BLaER1 (cell line): ENCODE measurements around the gene NPHP4.

Experiments used
- H3K27ac ChIP-seq: shearing (Covaris generic); formaldehyde crosslinking; 2 replicates; pipeline ENCODE4 v1.8.1; 2022
- H3K27me3 ChIP-seq: shearing (Covaris generic); formaldehyde crosslinking; 2 replicates; pipeline ENCODE4 v1.8.1; 2022
- H3K36me3 ChIP-seq: shearing (Covaris generic); formaldehyde crosslinking; 2 replicates; pipeline ENCODE4 v1.8.1; 2022
- H3K4me1 ChIP-seq: shearing (Covaris generic); formaldehyde crosslinking; 2 replicates; pipeline ENCODE4 v1.8.1; 2022
- H3K4me2 ChIP-seq: shearing (Covaris generic); formaldehyde crosslinking; 2 replicates; pipeline ENCODE4 v1.8.1; 2022
- H3K4me3 ChIP-seq: shearing (Covaris generic); formaldehyde crosslinking; 2 replicates; pipeline ENCODE4 v1.8.1; 2022
- H3K9ac ChIP-seq: shearing (Covaris generic); formaldehyde crosslinking; 2 replicates; pipeline ENCODE4 v1.8.1; 2022
- H3K9me3 ChIP-seq: shearing (Covaris generic); formaldehyde crosslinking; 2 replicates; pipeline ENCODE4 v1.8.1; 2022
- H4K20me1 ChIP-seq: shearing (Covaris generic); formaldehyde crosslinking; 2 replicates; pipeline ENCODE4 v1.8.1; 2022
- Cebpa-rat ChIP-seq: shearing (Covaris generic); IDR thresholded peaks from 2 replicates; pipeline ENCODE4 v1.8.1; 2022

NPHP4 gene

DNA sequence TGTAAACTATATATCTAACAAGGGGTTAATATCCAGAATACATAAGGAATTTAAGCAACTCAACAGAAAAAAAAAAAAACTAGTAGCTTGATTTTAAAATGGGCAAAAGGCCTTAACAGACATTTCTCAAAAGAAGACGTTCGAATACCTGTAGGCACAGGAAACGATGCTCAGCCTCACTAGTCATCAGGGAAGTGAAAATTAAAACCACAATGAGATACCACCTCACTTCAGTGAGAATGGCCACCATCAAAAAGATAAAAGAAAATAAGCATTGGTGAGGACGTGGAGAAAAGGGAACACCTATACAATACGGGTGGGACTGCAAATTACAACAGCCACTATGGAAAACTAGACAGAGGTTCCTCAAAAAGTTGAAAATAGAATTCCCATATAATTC, 37.3 kb downstream of the NPHP4 start:
- Histone ChIP-seq H3K36me3 (peaks cover 83% of the 10 kb centered on the region), H3K9me3 (no peaks in the 10 kb centered on the region), H3K4me3 (no peak overlapping the region), H3K4me2 (no peak overlapping the region), H3K27ac (no peak overlapping the region), H4K20me1 (no peaks in the 10 kb centered on the region), H3K27me3 (no peaks in the 10 kb centered on the region), H3K4me1 (peaks cover 18% of the 10 kb centered on the region), H3K9ac (no peak overlapping the region)
- no peak for TF ChIP-seq Cebpa-rat

DNA sequence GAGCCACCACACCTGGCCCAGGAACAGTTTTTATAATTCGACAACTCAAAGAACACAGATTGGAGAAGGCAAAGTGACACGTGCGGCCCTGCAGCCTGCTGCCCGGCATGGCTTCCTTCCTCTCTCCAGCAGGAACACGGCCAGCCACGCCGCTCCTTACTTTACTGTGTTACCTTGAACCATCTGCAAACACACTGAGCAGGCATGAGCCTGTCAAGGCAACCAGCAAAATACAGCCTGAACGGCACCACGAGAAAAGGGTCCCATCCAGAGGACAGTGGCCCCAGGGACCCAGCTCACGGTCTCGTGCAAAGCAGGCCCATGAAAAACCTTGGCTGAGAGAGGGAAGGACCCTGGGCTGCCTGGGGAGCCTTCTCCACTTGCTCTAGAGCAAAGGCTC, 38.8 kb downstream of the NPHP4 start:
- Histone ChIP-seq H3K9me3 (no peaks in the 10 kb centered on the region), H3K9ac (no peak overlapping the region), H3K4me2 (no peak overlapping the region), H3K36me3 (peaks cover 79% of the 10 kb centered on the region), H3K27me3 (no peaks in the 10 kb centered on the region), H4K20me1 (no peaks in the 10 kb centered on the region), H3K27ac (no peak overlapping the region), H3K4me3 (no peak overlapping the region), H3K4me1 (peaks cover 18% of the 10 kb centered on the region)
- TF ChIP-seq Cebpa-rat: no peak

DNA sequence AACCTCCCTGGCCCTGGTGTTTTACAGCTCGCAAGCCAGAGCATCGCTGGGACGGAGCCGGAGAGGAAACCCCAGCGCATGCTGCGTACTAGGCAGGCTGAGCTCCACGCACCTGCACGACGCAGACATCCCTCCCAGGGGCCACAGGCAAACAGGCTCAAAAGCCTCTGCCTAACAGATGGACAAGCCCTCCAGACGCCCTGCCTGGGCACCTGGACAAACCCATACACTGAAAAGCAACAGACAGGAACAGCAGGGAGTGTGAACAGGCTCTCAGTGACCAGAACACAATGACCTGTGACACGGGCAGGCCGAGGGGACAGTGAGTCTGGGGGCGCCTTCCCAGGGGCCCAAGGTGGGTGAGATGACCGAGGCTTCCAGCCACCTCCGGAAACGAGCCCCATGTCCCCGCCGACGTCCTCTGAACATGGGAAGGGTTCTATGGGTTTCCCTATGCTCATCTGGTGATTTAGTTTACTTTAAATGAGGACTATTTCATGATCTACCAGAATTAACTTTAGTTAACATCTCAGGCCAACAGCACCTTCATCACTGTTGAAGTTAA, 40.3 kb downstream of the NPHP4 start:
- Histone ChIP-seq H4K20me1 (no peaks in the 10 kb centered on the region), H3K27ac (no peak overlapping the region), H3K27me3 (no peaks in the 10 kb centered on the region), H3K9ac (no peak overlapping the region), H3K4me3 (no peak overlapping the region), H3K4me1 (peaks cover 18% of the 10 kb centered on the region), H3K4me2 (no peak overlapping the region), H3K36me3 (peaks cover 80% of the 10 kb centered on the region), H3K9me3 (no peaks in the 10 kb centered on the region)
- TF ChIP-seq Cebpa-rat: no peak

DNA sequence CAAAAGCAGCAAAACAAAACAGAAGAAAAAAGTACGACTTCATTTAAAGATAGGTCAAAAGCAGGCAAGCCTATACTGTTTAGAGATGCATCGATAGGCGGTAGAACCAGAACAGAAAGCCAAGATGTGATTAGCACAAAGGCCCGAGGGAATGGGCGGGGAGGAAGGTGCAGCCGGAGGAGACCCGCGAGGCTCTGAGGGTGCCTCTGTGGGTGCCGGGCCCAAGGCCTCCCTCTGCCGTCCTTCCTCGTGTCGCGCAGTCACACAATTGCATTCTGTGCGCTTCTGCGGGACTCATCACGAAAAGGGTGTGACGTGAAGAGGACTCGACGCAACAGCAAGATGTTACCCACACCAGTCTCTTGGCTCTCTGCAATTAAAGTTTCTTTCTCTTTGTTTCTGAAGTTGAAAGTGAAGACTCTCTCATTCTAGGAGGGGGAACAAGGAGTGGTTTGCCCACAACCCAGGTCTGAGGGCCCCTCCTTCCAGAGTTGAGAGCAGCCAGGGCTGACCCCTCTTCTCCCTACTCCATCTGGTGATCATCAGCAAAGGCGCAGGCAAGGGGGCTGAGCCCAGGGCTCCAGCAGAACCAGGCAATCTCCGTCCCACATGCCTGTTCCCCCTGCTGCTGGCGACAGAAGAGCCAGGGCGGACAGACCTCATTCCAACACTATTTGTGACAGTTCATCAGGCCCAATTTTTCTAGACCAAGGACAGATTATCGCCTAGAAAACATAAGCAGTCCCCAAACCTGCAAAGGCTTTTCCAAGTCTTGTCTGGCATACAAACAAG, 41.0 kb downstream of the NPHP4 start:
- Histone ChIP-seq H3K4me3 (no peak overlapping the region), H3K9me3 (no peaks in the 10 kb centered on the region), H3K4me1 (peaks cover 18% of the 10 kb centered on the region), H3K9ac (no peak overlapping the region), H4K20me1 (no peaks in the 10 kb centered on the region), H3K4me2 (peak overlapping the region; percentile 10; the same call in 1 of the 2 replicates), H3K36me3 (peaks cover 80% of the 10 kb centered on the region), H3K27me3 (no peaks in the 10 kb centered on the region), H3K27ac (no peak overlapping the region)
- TF ChIP-seq Cebpa-rat: no peak

DNA sequence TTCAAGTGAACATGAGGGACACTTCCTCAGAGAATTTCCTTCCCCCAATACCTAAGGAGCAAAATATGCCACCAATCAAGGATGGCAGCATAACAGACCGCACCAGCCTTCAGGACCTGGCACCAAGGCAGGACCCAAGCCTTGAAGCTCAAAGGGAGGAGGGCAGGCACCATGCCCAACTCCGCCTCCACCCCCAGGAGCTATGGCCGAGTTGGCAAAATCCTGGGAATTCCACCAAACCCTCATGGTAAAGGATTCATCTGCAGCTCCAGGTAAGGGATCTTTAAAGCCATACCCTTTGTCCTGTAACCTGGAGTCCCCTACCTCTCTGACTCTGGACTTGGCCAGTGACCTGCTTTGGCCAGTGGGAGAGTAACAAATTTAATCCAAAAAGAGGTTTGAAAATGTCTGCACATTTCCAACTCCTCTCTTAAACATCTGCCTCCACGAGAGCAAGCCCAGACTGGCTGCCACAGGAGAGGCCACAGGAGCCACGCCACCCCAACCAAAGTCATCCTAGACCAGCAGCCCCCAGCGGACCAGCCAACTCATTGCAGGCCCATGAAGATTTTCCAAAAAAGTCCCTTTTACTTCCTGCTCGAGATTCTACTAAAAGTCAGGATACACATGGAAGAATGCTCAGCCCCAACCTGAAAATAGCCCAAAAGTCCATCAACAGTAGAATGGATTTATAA, 41.9 kb downstream of the NPHP4 start:
- no peak for TF ChIP-seq Cebpa-rat
- H3K4me1 ChIP-seq: peaks cover 18% of the 10 kb centered on the region
- H3K4me2 ChIP-seq: peak overlapping the region; percentile 10; the same call in 1 of the 2 replicates
- H4K20me1 ChIP-seq: no peaks in the 10 kb centered on the region
- H3K36me3 ChIP-seq: peaks cover 80% of the 10 kb centered on the region
- no peak overlapping the region for H3K9ac ChIP-seq
- no peaks in the 10 kb centered on the region for H3K9me3 ChIP-seq
- no peaks in the 10 kb centered on the region for H3K27me3 ChIP-seq
- H3K4me3 ChIP-seq: no peak overlapping the region
- H3K27ac ChIP-seq: no peak overlapping the region

DNA sequence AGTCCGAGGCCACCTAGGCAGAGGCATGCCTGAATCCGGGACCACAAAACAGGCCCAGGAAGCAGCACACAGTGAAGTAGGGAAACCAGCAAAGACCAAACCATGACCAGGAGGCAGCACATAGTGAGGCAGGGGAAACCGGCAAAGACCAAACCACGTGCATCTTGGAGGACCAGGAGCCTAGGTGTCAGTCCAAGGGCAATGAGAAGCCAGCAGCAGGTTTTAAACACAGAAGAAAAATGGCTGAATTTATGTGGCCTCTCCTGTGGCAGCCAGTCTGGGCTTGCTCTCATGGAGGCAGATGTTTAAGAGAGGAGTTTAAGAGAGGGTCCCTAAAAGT, 42.5 kb downstream of the NPHP4 start:
- Histone ChIP-seq H3K4me2 (no peak overlapping the region), H3K36me3 (peaks cover 76% of the 10 kb centered on the region)
- no peak for TF ChIP-seq Cebpa-rat

DNA sequence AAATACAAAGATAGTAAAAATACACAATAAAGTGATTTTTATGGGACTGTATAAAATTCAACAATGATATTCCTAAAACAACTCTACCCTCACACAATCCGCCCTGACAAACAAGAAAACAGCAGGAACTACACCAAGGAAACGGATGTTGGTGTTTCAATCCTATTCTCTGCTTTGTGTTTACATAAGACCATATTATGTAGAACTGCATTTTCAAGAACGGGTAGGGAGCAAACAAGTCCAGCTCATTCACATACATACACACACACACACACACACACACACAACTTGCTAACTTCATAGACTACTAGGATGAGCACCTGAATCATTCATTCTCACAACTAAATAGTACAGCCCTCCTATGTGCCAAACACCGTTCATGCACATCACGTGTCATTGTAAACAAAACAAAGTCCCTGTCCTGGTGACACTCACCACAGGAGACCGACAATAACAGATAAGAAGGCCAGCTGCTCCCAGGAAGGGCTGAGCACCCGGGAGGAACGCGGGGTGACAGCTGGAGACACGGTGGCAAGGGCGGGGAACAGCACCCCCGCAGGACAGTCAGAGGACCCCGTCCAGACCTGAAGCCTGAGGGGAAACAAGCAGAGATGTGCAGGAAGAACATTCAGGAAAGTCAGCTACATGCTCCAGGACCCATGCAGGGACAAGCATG, 43.0 kb downstream of the NPHP4 start:
- peaks cover 12% of the 10 kb centered on the region for H3K4me1 ChIP-seq
- H3K4me3 ChIP-seq: no peak overlapping the region
- peaks cover 81% of the 10 kb centered on the region for H3K36me3 ChIP-seq
- TF ChIP-seq Cebpa-rat: no peak
- H3K9me3 ChIP-seq: no peaks in the 10 kb centered on the region
- H3K9ac ChIP-seq: no peak overlapping the region
- no peak overlapping the region for H3K4me2 ChIP-seq
- H3K27me3 ChIP-seq: no peaks in the 10 kb centered on the region
- no peaks in the 10 kb centered on the region for H4K20me1 ChIP-seq
- H3K27ac ChIP-seq: no peak overlapping the region

More for the DNA sequence above, 42.5 kb downstream of the NPHP4 start:
- no peak overlapping the region for H3K27ac ChIP-seq
- no peaks in the 10 kb centered on the region for H3K9me3 ChIP-seq
- H3K4me3 ChIP-seq: no peak overlapping the region
- no peaks in the 10 kb centered on the region for H3K27me3 ChIP-seq
- H4K20me1 ChIP-seq: no peaks in the 10 kb centered on the region
- no peak overlapping the region for H3K9ac ChIP-seq
- H3K4me1 ChIP-seq: peaks cover 12% of the 10 kb centered on the region

DNA sequence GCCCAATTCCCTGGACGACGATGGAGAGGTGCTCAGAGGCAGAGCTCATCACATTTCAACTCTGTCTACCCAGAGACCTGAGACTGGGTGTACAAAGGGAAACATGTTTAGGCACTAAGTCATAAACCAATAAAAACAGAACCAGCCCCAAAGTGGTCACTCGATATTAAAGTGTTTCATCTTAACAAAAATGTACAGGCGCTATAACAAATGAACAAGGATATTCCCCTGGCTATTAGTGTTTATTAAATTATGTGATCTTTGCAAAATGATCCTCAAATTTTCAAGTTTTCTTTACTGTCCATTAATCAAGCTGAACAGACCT, 43.6 kb downstream of the NPHP4 start:
- H3K4me3 ChIP-seq: no peak overlapping the region
- H3K9ac ChIP-seq: no peak overlapping the region
- no peak for TF ChIP-seq Cebpa-rat
- H3K4me1 ChIP-seq: peaks cover 12% of the 10 kb centered on the region
- peaks cover 83% of the 10 kb centered on the region for H3K36me3 ChIP-seq
- no peaks in the 10 kb centered on the region for H3K27me3 ChIP-seq
- no peaks in the 10 kb centered on the region for H3K9me3 ChIP-seq
- no peaks in the 10 kb centered on the region for H4K20me1 ChIP-seq
- no peak overlapping the region for H3K4me2 ChIP-seq
- H3K27ac ChIP-seq: no peak overlapping the region

DNA sequence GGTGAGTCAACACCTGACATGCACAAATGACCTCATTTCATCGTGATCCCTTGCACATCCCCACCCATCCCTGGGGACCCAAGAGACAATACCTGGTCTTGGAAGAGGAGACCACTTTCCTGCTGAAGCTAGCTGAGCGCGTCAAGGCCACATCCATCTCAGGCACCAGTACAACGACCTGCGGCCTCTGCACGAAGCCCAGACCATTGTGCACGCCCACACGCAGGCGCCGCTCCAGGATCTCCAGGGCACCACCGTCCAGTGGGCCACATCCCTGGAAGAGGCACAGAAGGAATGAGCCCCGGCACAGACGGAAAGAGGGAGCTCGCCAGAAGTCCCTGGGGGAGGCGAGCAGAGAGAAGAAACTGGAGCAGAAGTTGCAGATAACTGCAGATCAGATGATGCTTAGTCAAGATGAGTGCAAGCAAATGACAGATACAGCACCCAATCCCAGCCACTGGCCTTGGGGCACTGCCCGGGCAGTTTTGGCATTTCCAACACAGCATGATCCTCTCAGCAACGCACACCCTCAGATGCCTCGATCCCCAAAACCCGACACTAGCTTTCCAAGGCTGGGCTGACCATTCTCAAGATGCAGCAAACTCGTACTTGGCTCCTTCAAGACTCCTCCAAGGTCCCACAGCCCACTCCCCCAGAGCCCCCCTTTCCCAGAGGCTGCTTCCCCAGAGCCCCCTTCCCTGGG, 44.1 kb downstream of the NPHP4 start:
- Histone ChIP-seq H3K4me3 (no peak overlapping the region), H3K27me3 (no peaks in the 10 kb centered on the region), H4K20me1 (no peaks in the 10 kb centered on the region), H3K9me3 (no peaks in the 10 kb centered on the region), H3K27ac (no peak overlapping the region), H3K4me2 (no peak overlapping the region), H3K9ac (no peak overlapping the region), H3K36me3 (peaks cover 83% of the 10 kb centered on the region), H3K4me1 (peaks cover 12% of the 10 kb centered on the region)
- TF ChIP-seq Cebpa-rat: no peak
